SW 1271 (cell line): ENCODE measurements around the gene GATB.
"Not testable (repeated sequence)": the region's sequence is repeated elsewhere in the genome, so short reads cannot be mapped to it uniquely, and the experiment has no call there.

Source experiments
- DNase-seq, 2 experiments: peaks; one replicate each; lab custom pipeline; 2025; lab: John Stamatoyannopoulos, UW

GATB gene

GRCh38 chr4:151785484-151786157, 24.8 kb upstream of the GATB start:
- no peak for DNase-seq

- no peak for DNase-seq
These were observed 23.9 kb upstream of the GATB start for GRCh38 chr4:151784706-151785105.

DNA sequence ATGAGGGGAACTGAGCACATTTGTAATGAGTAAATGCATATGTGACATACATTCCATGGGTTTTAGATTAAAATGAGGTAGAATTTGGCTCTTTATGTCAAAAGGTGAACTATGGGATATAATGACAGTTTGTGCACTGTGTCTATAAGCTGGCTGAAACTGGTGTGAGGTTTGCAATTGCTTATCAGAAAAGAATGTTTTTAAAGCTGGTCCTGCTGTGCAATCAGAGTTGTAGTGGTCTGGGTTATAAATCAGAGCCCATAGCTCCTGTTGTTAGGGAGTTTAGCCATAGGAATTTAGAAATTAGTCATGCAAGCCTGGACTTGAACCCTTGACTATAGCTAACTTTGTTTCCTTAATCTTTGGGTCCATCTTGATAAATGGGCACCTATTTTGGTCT, 23.1 kb upstream of the GATB start:
- no peak for DNase-seq

GRCh38 chr4:151782296-151782695, 21.5 kb upstream of the GATB start:
- no peak for DNase-seq

DNA sequence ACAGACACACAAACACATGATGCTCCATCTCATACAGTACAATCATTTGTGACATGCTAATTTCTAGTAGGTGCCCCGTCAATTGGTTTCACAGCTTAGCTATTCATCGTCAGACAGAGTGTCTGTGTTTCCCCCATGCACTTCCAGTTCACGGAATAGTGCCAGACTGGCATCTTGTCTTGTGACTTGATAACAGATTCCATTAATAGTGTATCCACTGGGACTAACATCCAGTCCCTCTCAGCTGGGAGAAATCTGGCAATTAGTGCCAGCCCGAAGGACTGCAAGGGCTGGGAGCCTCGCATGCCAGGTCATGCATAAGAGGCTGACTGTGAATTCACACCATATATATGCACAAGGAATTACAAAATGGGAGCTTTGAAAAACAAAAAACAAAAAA, 20.2 kb upstream of the GATB start:
- DNase-seq, result no peak

DNA sequence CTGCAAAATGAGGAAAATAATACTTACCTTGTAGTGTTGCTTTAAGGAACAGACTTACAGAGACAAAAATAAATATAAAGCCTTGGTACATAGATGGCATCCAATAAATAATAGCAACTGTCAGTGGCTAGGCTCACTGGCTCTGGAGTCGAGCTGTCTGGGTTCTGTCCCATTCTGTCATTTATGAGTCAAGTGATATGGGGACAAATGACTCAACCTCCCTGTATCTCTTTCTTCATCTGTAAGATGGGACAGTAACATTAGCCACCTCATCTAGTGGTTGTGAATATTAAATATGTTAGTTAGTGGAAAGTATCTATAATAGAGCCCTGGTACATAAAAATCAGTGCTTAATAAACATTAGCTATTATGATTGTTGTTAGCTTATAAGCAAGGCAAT, 16.7 kb upstream of the GATB start:
- DNase-seq, result no peak

DNA sequence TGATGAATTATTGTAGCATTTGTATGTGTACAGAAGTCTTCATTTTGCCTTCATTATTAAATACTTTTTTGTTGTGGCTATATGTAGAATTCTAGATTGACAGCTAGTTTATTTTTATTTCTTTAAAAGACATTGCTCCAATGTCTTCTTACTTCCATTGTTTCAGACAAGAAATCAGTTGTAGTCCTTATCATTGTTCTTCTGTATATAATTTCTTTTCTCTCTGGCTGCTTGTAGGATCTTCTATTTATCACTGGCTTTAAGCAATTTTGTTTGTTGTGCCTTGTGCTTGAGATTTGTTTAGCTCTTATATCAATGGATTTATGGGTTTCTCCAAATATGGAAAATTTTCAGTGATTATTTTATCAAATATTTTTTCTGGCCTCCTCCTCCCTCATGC, 13.5 kb upstream of the GATB start:
- no peak for DNase-seq

- DNase-seq, result no peak
These were observed 11.5 kb upstream of the GATB start for GRCh38 chr4:151772274-151772673.

- DNase-seq, result no peak
These were observed 10.9 kb upstream of the GATB start for GRCh38 chr4:151771664-151772063.

DNA sequence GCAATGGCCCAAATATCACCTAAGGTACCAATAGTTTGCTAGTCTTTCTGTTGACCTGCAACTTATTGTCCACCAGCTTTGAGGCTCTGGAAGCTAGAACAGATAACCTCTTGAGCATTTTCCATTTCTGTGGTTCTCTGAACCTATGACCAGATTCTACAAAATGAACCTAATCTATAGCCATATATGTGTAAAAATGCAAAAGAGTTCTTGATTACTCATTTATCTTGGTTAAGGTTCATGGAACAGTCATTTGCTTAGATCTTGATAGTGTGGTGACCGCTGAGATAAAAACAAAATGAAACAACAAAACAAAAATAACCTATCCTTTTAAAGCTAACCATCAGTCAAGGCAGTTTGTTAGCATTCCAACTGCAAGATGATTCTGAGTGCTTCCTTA, 9.3 kb upstream of the GATB start:
- no peak for DNase-seq

GRCh38 chr4:151768835-151769234, 8.0 kb upstream of the GATB start:
- no peak for DNase-seq

DNA sequence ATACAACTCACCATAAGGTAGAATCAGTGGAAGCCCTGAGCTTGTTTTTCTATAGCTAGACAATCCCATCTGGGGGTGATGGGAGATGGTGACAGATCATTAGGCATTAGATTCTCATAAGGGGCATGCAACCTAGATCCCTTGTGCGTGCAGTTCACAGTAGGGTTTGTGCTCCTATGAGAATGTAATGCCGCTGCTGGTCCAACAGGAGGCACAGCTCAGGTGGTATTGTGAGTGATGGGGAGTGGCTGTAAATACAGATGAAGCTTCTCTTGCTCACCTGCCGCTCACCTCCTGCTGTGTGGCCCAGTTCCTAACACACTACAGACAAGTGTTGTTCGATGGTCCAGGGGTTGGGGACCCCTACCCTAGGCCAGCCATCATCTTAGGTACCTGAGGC, 5.9 kb upstream of the GATB start:
- no peak for DNase-seq

DNA sequence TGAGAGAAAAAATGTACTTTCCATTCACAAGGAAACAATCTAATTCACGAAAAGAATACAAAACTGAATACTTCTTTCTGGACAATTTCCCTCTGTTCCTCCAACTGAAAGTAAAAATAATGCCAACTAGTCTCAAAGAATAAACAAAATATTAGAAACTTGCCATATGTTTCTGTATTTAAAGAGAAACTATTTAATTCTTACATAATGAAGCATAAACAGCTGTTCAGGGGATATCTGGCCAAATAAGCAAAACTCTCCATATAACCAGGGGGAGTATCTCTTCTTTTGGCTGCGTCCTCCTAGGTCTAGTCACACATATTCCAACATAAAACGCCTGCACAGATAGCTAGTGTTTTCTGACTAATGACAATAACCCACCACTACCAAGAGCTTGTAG, 805 bp downstream of the GATB start:
- no peak for DNase-seq

- no peak for DNase-seq
These were observed 7.8 kb downstream of the GATB start for GRCh38 chr4:151753056-151753455.

DNA sequence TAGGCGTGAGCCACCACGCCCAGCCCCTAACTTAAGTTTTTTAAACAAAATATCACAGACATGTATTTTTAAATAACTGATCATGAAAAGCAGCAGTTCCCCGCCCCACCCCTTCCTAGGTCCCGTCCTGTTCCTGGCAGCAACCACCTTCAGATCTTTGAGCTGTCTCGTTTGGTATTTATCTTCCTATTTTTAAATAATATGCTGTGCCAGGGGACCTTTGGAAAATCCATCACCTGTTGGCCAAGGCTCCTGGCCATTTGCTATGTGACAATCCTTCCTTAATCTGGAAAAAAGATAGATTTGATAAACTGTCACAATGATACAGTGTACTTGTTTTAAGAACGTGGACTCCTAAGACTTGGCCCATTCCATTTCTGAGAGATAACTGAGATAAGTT, 10.7 kb downstream of the GATB start:
- no peak for DNase-seq

- DNase-seq, result no peak
These were observed 15.2 kb downstream of the GATB start for GRCh38 chr4:151745481-151746231.

DNA sequence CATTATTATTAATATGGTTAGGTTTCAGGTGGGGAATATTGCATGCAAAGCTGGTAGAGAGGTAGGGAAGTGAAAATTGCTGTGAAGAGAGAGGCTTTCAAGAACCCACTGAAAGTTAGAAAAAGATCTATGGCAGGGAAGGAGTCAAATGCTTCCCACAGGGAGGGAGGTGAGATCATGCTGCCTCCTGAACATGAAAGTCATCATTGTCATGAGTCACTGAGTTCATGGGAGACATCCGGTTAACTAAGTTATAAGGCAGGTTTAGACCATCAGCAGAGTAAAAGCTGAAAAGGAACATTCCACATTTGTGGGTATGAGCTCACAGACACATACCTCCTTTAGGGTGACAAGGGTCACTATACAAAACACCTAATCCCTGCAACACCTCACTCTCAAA, 16.2 kb downstream of the GATB start:
- DNase-seq, result peak; percentile 65 to 79

DNA sequence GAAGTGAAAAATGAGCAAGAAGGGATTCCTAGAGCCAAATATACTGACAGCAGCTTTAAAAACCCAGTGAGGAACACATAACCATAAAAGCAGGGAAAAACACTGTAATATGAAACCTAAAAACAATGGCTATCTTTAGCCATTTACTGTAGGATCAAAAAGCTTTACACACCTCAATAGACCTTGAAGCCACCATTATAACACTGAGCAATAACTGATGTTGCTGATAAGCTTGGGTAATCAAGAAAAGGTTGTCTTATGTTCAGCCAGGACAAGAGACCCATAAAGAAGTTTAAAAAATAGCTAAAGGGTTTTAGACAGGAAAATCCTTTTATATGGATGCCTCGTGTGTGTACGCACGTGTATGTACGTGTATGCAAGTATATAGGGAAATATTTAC, 16.9 kb downstream of the GATB start:
- no peak for DNase-seq

GRCh38 chr4:151743128-151743854, 17.5 kb downstream of the GATB start:
- DNase-seq, result no peak

DNA sequence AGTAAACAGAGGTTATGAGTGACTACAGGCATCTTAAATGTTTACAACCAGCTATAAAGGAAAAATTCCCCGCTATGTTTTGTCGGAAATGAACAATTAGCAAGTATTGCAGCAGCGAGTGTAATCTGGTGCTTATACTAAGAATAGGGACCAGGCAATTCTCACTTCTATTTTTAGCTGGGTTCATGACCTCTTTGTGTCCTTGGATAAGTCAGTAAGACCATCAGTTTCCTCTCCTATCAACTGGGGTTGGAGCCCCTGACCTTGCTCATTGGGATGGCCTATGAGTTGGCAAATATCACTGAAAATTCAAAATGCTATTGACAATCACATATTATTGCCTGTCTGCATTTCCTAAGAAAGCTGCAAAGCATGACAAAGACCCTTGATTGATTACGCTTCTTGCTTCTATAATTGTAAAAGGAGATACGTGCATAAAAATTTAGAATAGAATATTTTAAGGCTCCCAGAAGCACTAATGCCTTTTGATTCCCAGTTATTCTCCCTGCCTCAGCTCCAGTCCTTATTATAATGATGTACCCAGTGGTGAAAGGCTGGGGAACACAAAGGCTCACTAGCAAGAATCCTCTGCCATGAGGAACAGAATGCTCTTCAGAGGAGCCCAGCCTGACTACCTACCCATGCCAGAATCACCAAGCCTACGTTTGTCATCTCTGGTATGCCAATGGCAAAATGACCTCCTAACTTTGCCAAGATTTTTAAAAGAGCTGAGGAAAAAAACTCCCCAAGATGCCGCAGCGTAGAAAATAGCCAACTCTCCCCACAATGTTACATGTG, 21.9 kb downstream of the GATB start:
- no peak for DNase-seq

GRCh38 chr4:151736852-151737251, 24.0 kb downstream of the GATB start:
- not testable (repeated sequence) for DNase-seq

- DNase-seq, result no peak
These were observed 24.4 kb downstream of the GATB start for GRCh38 chr4:151736361-151736760.
